Left hindlimb (tissue), 1 donor: ENCODE data around the gene EPHB1.
"Not testable (repeated sequence)": the region's sequence is repeated elsewhere in the genome, so short reads cannot be mapped to it uniquely, and the experiment has no call there.

ENCODE experiments used
- DNase-seq: peaks from one replicate; pipeline ENCODE4 v3.0.0-alpha.2; 2018

EPHB1 gene

DNA sequence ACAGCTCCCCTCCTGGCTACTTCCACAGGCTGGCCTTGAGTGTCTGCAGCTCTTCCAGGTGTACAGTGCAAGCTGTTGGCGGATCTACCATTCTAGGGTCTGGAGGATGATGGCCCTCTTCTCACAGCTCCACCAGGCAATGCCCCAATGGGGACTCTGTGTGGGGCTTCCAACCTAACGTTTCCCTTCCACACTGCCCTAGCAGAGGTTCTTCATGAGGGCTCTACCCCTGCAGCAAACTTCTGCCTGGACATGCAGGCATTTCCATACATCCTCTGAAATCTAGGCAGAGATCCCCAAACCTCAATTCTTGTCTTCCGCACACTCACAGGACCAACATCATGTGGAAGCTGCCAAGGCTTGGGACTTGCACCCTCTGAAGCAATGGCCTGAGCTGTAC is 438.4 kb downstream of the EPHB1 start:
- DNase-seq, result not testable (repeated sequence)

DNA sequence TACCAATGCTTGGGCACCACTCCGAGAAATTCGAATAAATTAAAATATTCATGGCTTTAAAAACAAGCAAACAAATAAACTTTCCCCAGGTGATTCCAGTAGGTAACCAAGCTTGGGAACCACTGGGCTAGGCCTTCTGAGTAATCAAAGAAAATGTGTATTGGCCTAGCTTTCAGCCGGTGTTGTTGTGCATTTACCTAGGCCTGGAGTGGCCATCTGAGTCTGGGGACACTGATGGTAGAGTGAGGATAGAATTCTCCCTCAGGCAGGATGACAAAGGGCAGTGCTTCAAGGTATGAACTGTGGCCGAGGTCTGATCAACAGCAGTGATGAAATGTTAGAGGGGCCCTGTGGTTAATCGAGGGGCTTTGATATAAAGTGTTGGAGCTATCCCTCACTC is 440.5 kb downstream of the EPHB1 start:
- no peak for DNase-seq

DNA sequence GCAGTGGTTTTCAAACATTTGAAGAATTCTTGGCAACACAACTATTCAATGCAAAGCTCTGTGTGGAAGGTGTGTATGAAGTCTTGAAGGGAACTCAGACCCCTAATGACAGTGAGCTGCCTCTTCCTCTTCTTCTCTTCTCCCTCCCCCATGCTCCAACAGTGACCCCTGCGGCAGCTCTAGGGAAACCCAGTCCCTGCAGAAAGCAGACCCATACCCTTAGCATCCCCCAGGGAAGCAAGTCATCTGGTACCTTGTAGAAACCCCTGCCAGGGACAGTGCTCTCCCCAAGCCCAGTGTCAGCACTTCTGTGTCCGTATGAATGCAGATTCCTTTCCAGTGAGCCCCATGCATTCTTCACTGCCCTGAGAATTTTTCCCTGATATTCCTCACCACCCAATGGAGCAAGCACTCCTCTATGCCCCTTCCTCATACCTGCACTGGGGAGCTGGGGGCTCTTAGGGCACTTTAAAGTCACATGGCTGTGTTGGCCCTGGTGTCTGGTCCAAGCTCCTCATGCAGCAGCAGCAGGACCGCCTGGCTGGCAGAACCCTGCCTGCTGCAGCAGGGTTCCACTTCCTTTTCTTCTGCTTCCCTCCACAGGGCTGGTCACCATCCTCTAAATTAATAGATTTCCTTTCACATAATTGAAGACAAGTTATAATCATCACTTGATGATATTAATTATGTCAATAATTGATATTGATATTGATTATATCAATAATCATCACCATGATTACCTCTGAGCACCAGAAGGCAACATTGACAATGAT is 442.5 kb downstream of the EPHB1 start:
- no peak for DNase-seq

DNA sequence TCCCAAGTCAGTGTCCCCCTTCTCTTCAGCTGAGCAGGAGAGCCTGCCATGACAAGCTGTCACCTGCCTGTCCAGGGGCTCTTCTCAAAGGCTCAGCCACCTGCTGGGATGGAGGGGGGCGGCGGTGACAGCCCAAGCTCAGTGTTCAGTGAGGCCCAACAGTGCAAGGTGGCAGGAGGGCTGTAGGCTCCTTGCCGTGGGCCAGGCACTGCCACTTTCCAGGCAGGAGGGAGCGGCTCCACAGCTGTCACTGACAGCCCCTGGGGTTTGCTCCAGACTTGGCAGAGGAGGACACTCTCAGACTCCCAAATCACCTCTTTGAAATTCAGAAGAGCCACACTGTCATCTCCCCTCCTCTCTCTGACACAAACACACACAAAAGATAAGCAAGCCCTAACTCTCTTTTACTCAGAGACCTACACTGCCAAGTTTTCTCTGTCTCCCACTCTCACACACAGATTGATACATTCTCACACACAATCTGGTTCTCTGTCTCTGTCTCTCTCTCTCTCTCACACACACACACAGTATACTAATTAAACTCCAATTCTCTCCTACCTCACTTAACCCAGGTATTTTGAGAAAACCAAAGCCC is 443.3 kb downstream of the EPHB1 start:
- no peak for DNase-seq

DNA sequence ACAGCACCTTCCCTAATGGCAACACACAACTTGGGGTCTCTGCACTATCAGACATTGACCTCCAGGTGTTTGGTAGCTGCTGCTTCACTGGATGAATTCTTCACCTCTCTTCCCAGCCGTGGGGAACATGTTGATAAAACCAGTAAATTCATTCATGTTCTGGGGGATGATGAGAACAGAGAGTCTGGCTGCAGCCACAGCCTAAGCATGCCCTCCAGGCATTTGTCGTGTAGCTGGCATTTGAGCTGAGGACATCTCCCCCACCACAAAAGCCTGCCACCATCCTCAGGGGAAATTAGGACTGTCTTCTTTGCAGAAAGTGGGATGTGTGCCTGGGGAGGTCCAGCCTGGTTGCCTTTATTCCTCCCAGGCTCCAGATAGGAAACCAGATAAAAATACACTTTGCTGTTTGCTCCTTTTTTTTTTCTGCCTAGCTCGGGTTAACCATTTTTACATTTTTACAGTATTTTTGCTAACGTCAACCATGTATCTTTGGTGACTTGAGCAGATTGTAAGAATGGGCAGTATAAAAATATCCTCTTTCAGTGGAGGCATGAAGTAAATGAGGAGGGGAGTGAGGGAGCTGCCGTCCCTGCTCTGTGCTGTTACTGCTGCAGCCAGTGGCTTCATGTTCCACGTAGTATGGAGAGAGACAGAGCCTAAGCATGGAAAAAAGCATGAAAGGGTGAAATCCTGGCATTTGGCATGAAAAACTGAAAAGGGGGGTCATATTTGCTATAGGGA is 444.0 kb downstream of the EPHB1 start:
- DNase-seq, result no peak

DNA sequence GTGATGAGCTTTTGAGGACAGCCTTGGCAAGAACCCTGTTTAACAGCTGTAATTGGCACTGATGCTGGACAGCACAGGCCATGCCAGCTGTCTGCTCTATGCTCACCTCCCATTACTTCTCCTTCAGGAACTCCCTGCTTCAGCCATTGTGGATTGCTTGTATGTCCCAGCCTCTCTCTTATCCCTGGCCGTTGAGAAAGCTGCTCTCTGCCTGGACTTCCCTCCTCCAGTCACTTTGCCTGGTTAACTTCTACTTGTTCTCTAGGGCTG is 444.5 kb downstream of the EPHB1 start:
- no peak for DNase-seq

DNA sequence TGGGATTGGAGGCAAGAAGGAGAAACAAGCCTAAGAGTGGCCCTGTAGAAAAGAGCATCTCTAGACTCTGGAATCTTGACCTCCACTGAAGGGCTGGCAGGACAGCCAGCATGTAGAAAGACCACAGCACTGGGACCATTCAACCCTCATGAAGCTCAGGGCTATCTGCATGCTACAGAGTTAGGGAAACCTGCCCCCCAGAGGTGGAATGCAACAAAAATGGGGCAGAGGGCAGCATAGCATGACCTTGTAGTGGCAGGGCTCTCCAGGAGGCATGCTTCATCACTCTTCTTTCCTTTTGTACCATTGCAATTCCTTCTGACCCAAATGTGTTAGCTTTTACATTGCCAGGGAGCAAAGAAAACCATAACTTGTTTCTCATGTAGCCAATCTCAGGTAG is 445.4 kb downstream of the EPHB1 start:
- DNase-seq, result no peak

DNA sequence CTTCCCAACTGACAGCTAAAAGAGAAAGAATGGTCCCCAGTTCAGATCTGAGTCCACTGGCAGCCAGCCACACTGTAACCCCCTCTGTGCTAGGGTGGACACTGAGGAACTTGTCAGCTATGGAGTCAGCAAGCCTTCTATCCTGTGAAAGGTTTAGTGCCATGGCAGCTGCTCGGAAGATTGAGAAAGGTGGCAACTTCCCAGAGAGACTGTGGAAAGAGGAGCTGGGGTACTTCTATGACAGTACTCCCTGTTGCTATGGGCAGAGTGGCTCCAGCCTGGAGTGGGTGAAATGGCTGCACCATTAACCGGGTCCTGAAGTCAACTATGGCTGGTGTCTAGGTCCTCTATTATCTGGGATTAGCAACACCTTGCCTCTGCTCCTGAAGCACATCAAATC is 447.2 kb downstream of the EPHB1 start:
- no peak for DNase-seq

DNA sequence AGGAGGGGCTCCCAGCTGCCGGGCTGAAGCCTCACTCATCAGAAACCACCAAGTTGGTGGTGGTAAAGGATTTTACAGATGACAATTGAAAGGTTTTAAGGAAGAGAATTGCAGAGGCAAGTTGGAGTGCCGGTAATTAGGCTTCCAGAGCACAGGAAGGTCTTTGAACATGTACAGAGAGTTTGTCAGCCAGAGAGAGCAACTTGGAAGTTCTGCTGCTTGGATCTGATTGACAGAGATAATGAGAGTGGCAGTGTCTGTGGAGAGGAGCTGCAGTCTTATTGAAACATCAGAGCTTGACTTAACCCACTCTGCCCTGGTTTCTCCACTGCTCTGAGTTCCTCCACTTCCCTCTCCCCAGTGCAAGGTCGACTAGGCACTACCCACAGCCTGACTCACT is 448.6 kb downstream of the EPHB1 start:
- DNase-seq, result no peak

DNA sequence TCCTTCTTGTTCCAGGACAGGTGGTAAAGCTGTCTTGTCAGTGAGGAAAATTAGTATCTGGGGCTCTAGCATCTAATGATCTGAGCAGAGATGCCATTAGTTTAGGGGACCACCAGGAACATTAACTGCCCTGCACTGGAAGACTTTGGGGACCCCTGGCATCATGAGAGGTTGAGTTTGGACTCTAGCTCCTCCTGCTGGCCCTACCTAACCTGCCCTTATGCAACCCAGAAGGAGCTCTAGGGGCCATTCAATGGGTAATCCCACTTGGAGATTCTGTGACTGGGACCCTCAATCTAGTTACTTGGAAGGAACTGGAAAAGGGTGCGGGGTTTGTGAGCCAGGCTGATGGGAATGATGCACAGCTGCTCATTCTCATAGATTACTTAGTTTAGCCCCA is 451.0 kb downstream of the EPHB1 start:
- DNase-seq, result no peak

DNA sequence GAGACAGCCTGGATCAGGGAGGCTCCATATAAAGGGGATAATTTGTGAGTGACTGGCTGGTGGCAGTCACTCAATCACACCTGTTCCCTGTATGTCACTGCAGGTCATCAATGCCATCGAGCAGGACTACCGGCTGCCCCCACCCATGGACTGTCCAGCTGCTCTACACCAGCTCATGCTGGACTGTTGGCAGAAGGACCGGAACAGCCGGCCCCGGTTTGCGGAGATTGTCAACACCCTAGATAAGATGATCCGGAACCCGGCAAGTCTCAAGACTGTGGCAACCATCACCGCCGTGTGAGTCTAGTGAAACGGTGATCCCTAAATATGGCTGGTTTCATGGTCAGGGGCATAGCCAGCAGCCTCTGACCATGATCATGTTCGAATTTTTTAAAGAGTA is 453.2 kb downstream of the EPHB1 start:
- no peak for DNase-seq

DNA sequence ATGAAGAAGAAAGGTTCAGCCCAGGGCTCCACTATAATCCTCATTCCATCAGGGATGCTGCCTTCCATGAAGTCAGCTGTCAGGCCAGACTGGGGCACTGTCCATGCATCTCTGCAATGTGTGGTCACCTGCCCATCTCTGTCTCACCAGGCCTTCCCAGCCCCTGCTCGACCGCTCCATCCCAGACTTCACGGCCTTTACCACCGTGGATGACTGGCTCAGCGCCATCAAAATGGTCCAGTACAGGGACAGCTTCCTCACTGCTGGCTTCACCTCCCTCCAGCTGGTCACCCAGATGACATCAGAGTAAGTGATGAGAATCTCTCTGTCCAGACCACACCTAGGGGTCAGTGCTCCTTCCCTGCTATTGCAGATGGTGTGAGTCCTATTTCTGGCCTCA is 454.1 kb downstream of the EPHB1 start:
- no peak for DNase-seq

DNA sequence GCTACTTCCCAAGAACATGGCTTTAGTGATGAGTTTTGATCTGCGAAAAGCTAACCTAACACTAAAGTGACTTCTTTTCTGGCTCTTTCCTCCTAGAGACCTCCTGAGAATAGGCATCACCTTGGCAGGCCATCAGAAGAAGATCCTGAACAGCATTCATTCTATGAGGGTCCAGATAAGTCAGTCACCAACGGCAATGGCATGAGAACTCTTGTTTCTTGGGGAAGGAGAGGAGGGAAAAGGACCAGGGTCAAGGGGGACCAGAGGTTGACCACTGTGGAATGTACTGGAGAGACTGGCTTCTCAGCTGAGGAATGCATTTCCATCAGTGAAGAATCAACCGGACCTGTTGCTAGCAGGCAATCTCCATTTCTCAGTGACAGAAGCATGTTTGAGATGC is 463.9 kb downstream of the EPHB1 start:
- no peak for DNase-seq

DNA sequence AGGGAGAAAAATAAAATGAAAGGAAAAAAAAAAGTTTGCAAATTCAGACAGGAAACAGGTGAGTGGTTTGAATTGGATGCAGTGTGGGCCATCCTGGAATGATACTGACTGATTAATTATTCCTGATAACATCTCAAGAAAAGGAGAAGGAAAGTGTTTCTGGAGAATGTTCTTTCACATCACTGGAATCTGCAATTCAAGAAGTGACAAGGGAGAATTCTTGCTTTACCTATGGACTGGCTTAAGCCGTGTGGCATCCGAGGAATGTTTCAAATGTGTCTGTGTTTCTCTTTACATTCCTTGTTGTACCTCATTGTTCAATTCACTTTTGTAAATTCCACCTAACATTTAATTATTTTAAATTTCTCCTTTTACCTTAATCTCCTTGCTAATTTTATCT is 465.0 kb downstream of the EPHB1 start:
- DNase-seq, result no peak

DNA sequence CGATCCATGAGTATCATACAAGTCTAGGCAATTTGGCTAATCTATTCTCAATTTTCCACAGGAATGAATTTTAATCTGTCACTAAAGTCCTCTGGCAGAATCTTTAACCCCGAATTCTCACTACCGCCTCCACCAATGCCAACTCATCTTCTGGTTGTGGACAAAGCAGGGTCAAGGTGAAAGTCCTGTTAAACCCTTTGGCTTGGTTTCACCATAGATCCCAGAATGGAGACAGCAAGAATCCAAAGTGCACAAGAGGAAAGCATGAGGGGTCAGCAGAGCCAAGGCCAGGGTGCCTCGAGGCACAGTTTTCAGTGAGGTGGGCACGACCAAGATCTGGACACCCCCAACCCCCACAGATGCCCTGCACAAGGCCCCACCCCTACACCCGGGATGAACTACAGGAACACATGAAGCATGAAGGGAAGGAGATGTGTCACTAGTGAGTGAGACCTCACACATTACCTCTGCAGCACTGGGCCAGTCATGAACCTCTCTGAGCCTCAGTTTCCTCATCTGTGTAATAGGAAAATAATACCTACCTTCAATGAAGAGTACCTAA is 466.2 kb downstream of the EPHB1 start:
- DNase-seq, result no peak

DNA sequence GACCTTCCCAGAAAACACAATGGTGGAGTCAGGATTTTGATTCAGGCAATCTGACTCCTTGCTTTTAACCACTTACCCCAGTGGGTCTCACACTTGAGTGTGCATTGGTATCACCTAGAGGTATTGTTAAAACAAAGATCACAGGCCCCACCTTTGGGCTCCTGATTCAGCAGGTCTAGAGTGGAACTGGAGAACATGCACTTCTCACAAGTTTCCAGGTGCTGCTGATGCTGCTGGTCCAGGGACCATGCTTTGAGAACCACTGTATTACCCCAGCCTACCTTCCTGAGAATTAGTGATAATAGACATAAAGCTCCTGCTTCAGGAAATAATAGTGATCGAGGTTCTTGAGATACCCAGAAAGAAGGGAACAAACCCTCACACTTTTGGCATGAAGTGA is 466.9 kb downstream of the EPHB1 start:
- DNase-seq, result no peak

DNA sequence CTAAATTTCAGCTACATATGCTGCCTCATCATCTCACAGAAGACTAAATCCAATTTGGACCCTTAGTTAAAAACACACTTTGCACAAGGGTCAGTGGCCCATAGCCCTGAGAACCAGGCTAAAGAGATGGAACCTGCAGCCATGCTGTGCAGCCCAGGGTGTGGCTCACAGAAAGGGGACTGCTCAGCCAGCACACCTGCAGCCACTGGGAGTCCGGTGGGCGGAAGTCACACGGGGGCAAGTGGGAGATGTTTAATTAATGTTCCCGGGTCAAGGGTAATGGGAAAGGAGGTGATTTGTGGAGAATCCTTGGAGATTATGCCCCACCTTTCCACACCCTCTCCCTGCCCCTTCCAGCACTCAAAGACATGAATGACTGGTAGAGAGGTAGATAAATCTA is 467.4 kb downstream of the EPHB1 start:
- DNase-seq, result no peak

DNA sequence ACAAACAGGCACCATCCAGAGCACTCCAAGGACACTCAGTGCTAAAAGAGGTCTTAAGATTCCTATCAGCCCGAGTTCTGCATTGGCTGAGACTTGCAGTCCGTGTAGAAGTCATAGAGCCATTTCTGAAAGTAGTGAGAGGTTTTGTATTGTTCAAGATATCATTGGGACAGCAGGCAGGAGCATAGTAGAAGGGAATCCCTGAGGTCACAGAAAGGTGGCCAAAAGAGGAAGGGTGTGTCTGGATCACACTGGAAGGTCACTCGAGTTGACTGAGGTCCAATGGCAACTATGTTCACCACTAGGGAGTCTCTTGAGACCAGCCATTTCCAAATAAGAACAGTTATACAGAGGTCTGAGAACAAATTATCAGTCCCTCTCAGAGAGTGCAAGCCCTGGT is 468.3 kb downstream of the EPHB1 start:
- no peak for DNase-seq

DNA sequence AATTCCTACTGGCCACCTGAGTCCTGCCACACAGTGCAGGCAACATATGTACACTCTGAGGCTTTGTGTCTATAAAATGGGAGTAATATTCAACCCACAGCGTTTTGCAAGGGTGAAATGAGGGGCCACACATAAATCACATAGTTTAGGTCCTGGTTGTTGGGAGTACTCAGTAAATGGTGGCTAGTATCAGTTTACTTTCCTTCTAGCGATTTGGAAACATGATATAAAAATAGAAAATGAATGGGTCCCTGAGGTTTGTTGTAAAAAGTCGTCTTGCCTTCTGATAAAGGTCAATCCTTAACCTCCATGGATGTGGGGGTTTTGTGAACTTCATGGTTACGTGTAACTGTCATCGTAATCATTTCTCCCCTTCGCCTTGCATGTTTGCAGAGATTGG is 472.4 kb downstream of the EPHB1 start:
- no peak for DNase-seq

DNA sequence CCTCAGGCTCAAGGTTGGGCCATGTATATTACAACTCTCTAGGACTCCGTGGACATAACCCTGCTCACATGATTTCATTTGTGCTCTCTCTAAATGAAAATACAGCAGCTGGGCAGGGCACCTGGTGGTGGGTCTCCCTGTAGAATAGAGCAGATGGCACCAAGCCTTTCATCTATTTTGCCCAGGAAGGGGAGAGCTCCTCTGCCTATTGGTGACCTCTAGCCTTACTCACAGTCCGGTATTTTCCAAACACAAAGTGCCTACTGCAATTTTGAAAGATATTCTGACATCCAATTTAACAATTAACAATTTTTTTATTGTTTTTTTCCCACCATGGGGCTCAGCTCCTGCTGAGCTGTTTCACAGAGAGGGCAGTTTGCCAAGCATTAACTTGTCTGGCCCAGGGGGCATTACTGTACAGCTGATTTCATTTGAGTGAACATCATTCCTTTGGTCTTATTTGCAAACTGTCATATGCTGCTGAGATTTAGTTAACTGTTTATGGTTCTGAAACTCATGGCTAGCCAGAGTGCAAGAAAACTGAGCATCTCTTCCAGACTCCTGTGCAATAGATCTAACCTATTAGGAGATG is 474.0 kb downstream of the EPHB1 start:
- no peak for DNase-seq

DNA sequence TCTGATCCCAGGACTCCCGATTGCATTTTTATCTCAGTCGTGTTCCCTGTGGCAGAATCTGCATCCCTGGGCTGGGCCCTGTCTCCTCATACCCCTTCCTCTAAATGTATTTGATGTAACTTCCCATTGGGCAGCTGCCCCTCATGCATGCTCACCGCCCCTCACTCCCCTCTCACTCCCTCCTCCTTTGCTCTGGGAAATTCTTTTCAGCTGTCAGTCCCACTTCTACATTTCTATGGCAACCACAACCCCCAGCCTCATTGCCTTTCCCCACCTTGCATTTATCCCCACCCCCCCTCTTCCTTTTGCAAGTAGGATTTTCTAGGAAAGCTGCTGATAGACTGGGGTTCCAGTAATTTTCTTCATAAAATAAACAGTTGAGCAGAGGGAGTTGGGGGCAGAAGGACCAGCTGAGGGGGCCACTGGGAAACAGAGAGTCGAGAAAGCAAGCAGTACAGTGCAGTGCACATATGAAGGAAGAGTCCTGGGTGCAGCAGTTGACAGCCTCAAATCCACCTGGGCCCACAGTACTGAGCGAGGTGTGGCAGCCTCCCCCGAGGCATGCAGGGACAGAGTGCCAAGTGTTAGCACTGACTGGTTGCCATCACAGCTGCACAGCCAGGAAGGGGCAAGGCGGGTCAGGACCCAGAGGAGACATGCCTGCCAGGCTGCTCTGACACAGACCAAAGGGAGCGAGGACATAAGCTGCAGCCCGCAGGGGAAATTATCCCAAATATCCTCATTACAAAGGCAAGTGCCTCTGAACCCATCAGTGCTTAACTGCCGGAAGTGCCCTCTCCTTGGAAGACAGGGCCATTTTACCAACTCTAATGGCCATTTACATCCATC is 476.3 kb downstream of the EPHB1 start:
- DNase-seq, result no peak

DNA sequence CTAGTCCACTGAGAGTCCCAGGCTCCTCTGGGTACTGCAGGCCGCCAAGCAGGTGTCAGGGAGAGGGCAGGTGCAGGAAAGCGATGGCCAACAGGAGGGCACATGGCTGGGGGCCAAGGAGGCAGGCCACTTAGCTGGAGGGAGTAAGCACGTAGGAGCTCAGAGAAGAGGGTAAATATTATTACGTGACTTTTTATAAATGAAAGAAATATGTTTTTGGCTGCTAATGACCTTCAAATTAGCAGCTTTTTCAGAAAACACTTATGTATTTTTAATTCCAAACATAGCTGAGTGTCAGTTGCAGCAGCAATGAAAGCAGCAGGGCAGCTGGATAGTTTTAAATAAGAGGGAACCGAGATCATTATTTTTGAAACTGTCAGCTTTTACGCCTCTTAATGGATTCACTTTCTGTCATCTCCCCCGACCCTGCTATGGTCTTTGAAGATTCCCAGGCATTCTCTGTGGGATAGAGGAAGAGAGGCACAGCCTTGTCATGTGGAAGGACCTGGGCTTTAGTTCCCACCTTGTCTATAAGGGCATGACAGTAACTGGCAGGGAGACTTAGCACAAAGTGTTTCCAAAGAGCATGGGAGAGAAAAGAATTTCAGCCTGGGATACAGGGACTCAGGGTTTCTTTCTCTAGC is 477.1 kb downstream of the EPHB1 start:
- no peak for DNase-seq
